ENCODE data around the gene MFAP2.

- TF ChIP-seq GLIS3 (CRISPR knock-in tag; IDR thresholded peaks at IDR 0.05) (no peak), PATZ1 (CRISPR knock-in tag; IDR thresholded peaks at IDR 0.05; ENCODE audit: borderline replicate concordance) (no peak), ZC3H10 (CRISPR knock-in tag; IDR thresholded peaks at IDR 0.05) (no peak), ZNF70 (CRISPR knock-in tag; IDR thresholded peaks at IDR 0.05) (no peak)
These were observed 49.8 kb upstream of the MFAP2 start for GRCh38 chr1:17030206-17030605.
